GM21576 (cell line): ENCODE results near the gene CSNK2B.

ENCODE experiments used
- ATAC-seq: cut with Tn5 transposase; IDR thresholded peaks from one replicate; pipeline ENCODE4 v1.9.1; 2021; ENCODE audit warnings: mild to moderate bottlenecking, moderate library complexity; ENCODE audit not compliant: unreplicated experiment

CSNK2B gene

GRCh38 chr6:31665501-31666336 lies at the start of gene CSNK2B:
Gene CSNK2B, plus strand, starts transcription at chr6:31666080. Its CDS starts 752 bp downstream, at chr6:31666832.
- ATAC-seq: peak; percentile 69

GRCh38 chr6:31617010-31617409 lies 48.9 kb upstream of the CSNK2B start:
- no peak for ATAC-seq

- peak; percentile 79 for ATAC-seq
Measured at GRCh38 chr6:31619805-31620585, 45.9 kb upstream of the CSNK2B start.

GRCh38 chr6:31620586-31621319 lies 45.1 kb upstream of the CSNK2B start, which contains the start of gene PRRC2A:
Gene PRRC2A, plus strand, starts transcription at chr6:31620715. Its CDS starts 2,075 bp downstream, at chr6:31622790.
- peak; percentile 26 for ATAC-seq

GRCh38 chr6:31621320-31621939 lies 44.5 kb upstream of the CSNK2B start:
- ATAC-seq: no peak

- ATAC-seq: no peak
Measured at GRCh38 chr6:31621991-31622390, 43.9 kb upstream of the CSNK2B start.

GRCh38 chr6:31622684-31623091 lies 43.2 kb upstream of the CSNK2B start:
- no peak for ATAC-seq

GRCh38 chr6:31624070-31624469 lies 41.8 kb upstream of the CSNK2B start:
- no peak for ATAC-seq

GRCh38 chr6:31626952-31627351 lies 38.9 kb upstream of the CSNK2B start:
- ATAC-seq: no peak

GRCh38 chr6:31627690-31628287 lies 38.1 kb upstream of the CSNK2B start:
- no peak for ATAC-seq

- no peak for ATAC-seq
Measured at GRCh38 chr6:31629014-31629413, 36.9 kb upstream of the CSNK2B start.

GRCh38 chr6:31630177-31630934 lies 35.5 kb upstream of the CSNK2B start:
- ATAC-seq: no peak

- ATAC-seq: no peak
Measured at GRCh38 chr6:31631209-31631608, 34.7 kb upstream of the CSNK2B start.

GRCh38 chr6:31631681-31632278 lies 34.1 kb upstream of the CSNK2B start:
- ATAC-seq: no peak

GRCh38 chr6:31632279-31632946 lies 33.5 kb upstream of the CSNK2B start:
- ATAC-seq: no peak

GRCh38 chr6:31633447-31633846 lies 32.4 kb upstream of the CSNK2B start:
- no peak for ATAC-seq

- no peak for ATAC-seq
Measured at GRCh38 chr6:31634131-31634530, 31.7 kb upstream of the CSNK2B start.

- ATAC-seq: no peak
Measured at GRCh38 chr6:31634969-31635575, 30.8 kb upstream of the CSNK2B start.
